ENCODE results near the gene TMEM41A. TPM values are rescaled to one million over a fixed set of nuclear protein-coding genes. Genes with fewer than 3 reads are reported as not detected.
"Not testable (repeated sequence)": the region's sequence is repeated elsewhere in the genome, so short reads cannot be mapped to it uniquely, and the experiment has no call there.

TMEM41A gene
- total and polyA plus RNA-seq, 2 donors (not counting 1 experiment from before 2014, with no cell fraction given), result 8.5 to 23.7 TPM

DNA sequence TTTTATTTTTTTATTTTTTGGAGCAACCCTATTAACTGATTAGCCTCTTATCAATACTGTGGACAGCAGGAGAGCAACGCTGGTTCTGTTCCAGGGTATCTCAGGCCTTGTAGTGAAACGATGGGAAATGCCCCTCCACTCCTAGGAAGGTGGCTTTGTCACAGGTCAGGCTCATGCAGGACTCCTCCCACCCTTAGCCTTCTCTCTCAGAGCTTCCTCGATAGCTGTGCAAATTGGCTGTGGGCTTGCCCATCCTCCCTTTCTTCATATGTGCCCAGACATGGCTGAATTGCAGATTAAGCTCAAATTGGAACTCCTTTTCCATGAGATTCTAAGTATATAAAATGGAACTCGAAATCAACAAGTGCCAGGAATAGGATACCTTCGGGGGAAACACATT lies 38.5 kb downstream of the TMEM41A start:
- Mint-ChIP-seq H3K4me3 (no peak overlapping the region), H3K9me3 (ENCODE audit: insufficient read depth) (no peaks in the 10 kb centered on the region), H3K4me1 (no peaks in the 10 kb centered on the region), H3K27ac (no peak overlapping the region), H3K27me3 (no peaks in the 10 kb centered on the region)
- no peak for TF ChIP-seq EZH2 (IDR thresholded peaks at IDR 0.05; ENCODE audit: borderline replicate concordance, insufficient read depth, low read depth, low read length, poor library complexity, severe bottlenecking)
- TF ChIP-seq, protein P1, sequence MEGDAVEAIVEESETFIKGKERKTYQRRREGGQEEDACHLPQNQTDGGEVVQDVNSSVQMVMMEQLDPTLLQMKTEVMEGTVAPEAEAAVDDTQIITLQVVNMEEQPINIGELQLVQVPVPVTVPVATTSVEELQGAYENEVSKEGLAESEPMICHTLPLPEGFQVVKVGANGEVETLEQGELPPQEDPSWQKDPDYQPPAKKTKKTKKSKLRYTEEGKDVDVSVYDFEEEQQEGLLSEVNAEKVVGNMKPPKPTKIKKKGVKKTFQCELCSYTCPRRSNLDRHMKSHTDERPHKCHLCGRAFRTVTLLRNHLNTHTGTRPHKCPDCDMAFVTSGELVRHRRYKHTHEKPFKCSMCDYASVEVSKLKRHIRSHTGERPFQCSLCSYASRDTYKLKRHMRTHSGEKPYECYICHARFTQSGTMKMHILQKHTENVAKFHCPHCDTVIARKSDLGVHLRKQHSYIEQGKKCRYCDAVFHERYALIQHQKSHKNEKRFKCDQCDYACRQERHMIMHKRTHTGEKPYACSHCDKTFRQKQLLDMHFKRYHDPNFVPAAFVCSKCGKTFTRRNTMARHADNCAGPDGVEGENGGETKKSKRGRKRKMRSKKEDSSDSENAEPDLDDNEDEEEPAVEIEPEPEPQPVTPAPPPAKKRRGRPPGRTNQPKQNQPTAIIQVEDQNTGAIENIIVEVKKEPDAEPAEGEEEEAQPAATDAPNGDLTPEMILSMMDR (IDR thresholded peaks at IDR 0.05), result no peak
- Histone ChIP-seq H3K9me3 (ENCODE audit: control extremely low read depth in 1 of 3, control insufficient read depth in 2 of 3, insufficient read depth in 1 of 3, low read length in 2 of 3) (no peaks in the 10 kb centered on the region), H3K36me3 (replicated peaks in 1 of 2; ENCODE audit: control extremely low read depth in 1 of 2, control insufficient read depth in 1 of 2, extremely low read depth in 1 of 2, insufficient read depth in 2 of 2, low read length in 1 of 2) (no peaks in the 10 kb centered on the region), H3K9ac (ENCODE audit: low read length) (no peak overlapping the region), H3K79me2 (ENCODE audit: control insufficient read depth, insufficient read depth, low read length) (no peaks in the 10 kb centered on the region), H2AFZ (ENCODE audit: insufficient read depth, low read depth, low read length, poor library complexity, severe bottlenecking) (no peak overlapping the region), H4K20me1 (ENCODE audit: control insufficient read depth, insufficient read depth, low read length, poor library complexity, severe bottlenecking) (no peaks in the 10 kb centered on the region), H3K4me2 (replicated peaks; ENCODE audit: low read depth, low read length, poor library complexity, severe bottlenecking) (no peak overlapping the region), H3K27ac (ENCODE audit: low read length in 2 of 2) (no peak overlapping the region), H3K4me1 (ENCODE audit: control insufficient read depth in 2 of 2, insufficient read depth in 2 of 2, low read length in 2 of 2) (no peaks in the 10 kb centered on the region), H3K27me3 (replicated peaks in 1 of 4; ENCODE audit: control extremely low read depth in 1 of 4, control insufficient read depth in 3 of 4, insufficient read depth in 4 of 4, low read length in 3 of 4) (no peaks in the 10 kb centered on the region), H3K4me3 (ENCODE audit: control extremely low read depth in 1 of 5, extremely low read depth in 1 of 5, insufficient read depth in 1 of 5, low read depth in 2 of 5, low read length in 4 of 5) (no peak overlapping the region)
- intact Hi-C loops (cut with micrococcal nuclease), result no loop called here
- DNase-seq, result no peak
- no peak for ATAC-seq (ENCODE audit: low read depth)
- CTCF ChIA-PET, result no interaction called here
- POLR2A ChIA-PET, result no interaction called here
- WGBS (ENCODE audit: insufficient coverage), result 60% methylated on average over 1 of the region's 5 CpGs

DNA sequence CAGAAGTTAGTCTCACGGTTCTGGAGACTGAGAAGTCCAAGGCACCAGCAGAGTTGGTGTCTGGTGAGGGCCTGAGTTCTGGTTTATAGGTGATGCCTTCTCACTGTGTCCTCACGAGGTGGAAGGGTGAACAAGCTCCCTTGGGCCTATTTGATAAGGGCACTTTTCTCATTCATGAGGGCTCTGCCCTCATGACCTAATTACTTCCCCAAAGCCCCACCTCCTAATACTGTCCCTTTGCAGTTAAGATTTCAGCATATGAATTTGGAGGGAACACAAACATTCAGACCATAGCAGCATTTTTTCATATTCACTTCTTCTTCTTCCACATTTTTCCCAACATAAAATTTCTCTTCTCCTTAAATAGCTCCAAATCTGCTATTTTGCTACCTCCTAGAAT lies 41.5 kb downstream of the TMEM41A start:
- H2AFZ ChIP-seq (ENCODE audit: insufficient read depth, low read depth, low read length, poor library complexity, severe bottlenecking), result no peak overlapping the region
- no peak overlapping the region for H3K4me3 ChIP-seq (ENCODE audit: control extremely low read depth in 1 of 5, extremely low read depth in 1 of 5, insufficient read depth in 1 of 5, low read depth in 2 of 5, low read length in 4 of 5)
- no CpG with 5 or more reads among the region's 2 CpGs for whole genome bisulfite sequencing (ENCODE audit: insufficient coverage)
- ChIA-PET CTCF (interaction anchor here (0.6 kb wide), 2 partner anchors 155 to 381 kb away, joined by 3 to 4 read pairs; no protein-coding TSS in a partner anchor), POLR2A (no interaction called here)
- H3K9ac ChIP-seq (ENCODE audit: low read length), result no peak overlapping the region
- ATAC-seq (ENCODE audit: low read depth) (no peak), DNase-seq (no peak)
- H3K4me1 ChIP-seq (ENCODE audit: control insufficient read depth in 2 of 2, insufficient read depth in 2 of 2, low read length in 2 of 2), result no peaks in the 10 kb centered on the region
- no peaks in the 10 kb centered on the region for H3K4me1 Mint-ChIP-seq
- H3K79me2 ChIP-seq (ENCODE audit: control insufficient read depth, insufficient read depth, low read length), result no peaks in the 10 kb centered on the region
- no peaks in the 10 kb centered on the region for H3K36me3 ChIP-seq (replicated peaks in 1 of 2; ENCODE audit: control extremely low read depth in 1 of 2, control insufficient read depth in 1 of 2, extremely low read depth in 1 of 2, insufficient read depth in 2 of 2, low read length in 1 of 2)
- no peak overlapping the region for H3K4me2 ChIP-seq (replicated peaks; ENCODE audit: low read depth, low read length, poor library complexity, severe bottlenecking)
- intact Hi-C loops (cut with micrococcal nuclease), result no loop called here
- no peak overlapping the region for H3K27ac Mint-ChIP-seq
- H3K9me3 ChIP-seq (ENCODE audit: control extremely low read depth in 1 of 3, control insufficient read depth in 2 of 3, insufficient read depth in 1 of 3, low read length in 2 of 3), result no peaks in the 10 kb centered on the region
- H3K27ac ChIP-seq (ENCODE audit: low read length in 2 of 2), result no peak overlapping the region
- H3K9me3 Mint-ChIP-seq (ENCODE audit: insufficient read depth), result no peaks in the 10 kb centered on the region
- no peaks in the 10 kb centered on the region for H4K20me1 ChIP-seq (ENCODE audit: control insufficient read depth, insufficient read depth, low read length, poor library complexity, severe bottlenecking)
- no peak for TF ChIP-seq EZH2 (IDR thresholded peaks at IDR 0.05; ENCODE audit: borderline replicate concordance, insufficient read depth, low read depth, low read length, poor library complexity, severe bottlenecking)
- TF ChIP-seq, protein P1 (IDR thresholded peaks at IDR 0.05), result no peak
- no peaks in the 10 kb centered on the region for H3K27me3 ChIP-seq (replicated peaks in 1 of 4; ENCODE audit: control extremely low read depth in 1 of 4, control insufficient read depth in 3 of 4, insufficient read depth in 4 of 4, low read length in 3 of 4)
- H3K4me3 Mint-ChIP-seq, result no peak overlapping the region
- no peaks in the 10 kb centered on the region for H3K27me3 Mint-ChIP-seq

DNA sequence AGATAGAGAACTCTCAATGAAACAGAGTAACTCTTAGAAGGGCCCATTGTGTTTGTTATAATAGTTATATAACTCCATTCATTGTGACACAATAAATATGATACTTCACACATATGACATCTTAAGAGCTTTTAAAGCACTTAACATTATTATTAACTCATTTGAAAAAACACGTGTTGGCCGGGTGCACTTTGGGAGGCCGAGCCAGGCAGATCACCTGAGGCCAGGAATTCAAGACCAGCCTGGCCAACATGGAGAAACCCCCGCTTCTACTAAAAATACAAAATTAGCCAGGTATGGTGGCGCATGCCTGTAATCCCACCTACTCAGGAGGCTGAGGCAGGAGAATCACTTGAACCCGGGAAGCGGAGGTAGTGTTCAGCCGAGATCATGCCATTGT lies 47.4 kb downstream of the TMEM41A start:
- H3K27me3 Mint-ChIP-seq; H3K27ac ChIP-seq (ENCODE audit: low read length in 2 of 2); POLR2A ChIA-PET; H3K4me3 Mint-ChIP-seq; H3K27ac Mint-ChIP-seq; H2AFZ ChIP-seq (ENCODE audit: insufficient read depth, low read depth, low read length, poor library complexity, severe bottlenecking); DNase-seq; H3K4me2 ChIP-seq (replicated peaks; ENCODE audit: low read depth, low read length, poor library complexity, severe bottlenecking); H3K9me3 ChIP-seq (ENCODE audit: control extremely low read depth in 1 of 3, control insufficient read depth in 2 of 3, insufficient read depth in 1 of 3, low read length in 2 of 3); intact Hi-C loops (cut with micrococcal nuclease); H3K9ac ChIP-seq (ENCODE audit: low read length); H3K4me1 Mint-ChIP-seq; H4K20me1 ChIP-seq (ENCODE audit: control insufficient read depth, insufficient read depth, low read length, poor library complexity, severe bottlenecking); CTCF ChIA-PET; H3K4me3 ChIP-seq (ENCODE audit: control extremely low read depth in 1 of 5, extremely low read depth in 1 of 5, insufficient read depth in 1 of 5, low read depth in 2 of 5, low read length in 4 of 5); H3K27me3 ChIP-seq (replicated peaks in 1 of 4; ENCODE audit: control extremely low read depth in 1 of 4, control insufficient read depth in 3 of 4, insufficient read depth in 4 of 4, low read length in 3 of 4); H3K79me2 ChIP-seq (ENCODE audit: control insufficient read depth, insufficient read depth, low read length); H3K4me1 ChIP-seq (ENCODE audit: control insufficient read depth in 2 of 2, insufficient read depth in 2 of 2, low read length in 2 of 2); ATAC-seq (ENCODE audit: low read depth); H3K36me3 ChIP-seq (replicated peaks in 1 of 2; ENCODE audit: control extremely low read depth in 1 of 2, control insufficient read depth in 1 of 2, extremely low read depth in 1 of 2, insufficient read depth in 2 of 2, low read length in 1 of 2); H3K9me3 Mint-ChIP-seq (ENCODE audit: insufficient read depth): not testable (repeated sequence)
- WGBS (ENCODE audit: insufficient coverage), result 90% methylated on average over 6 of the region's 8 CpGs

Measured in B cell (primary cell).